ENCODE measurements around the gene FAM184A. TPM values are rescaled to one million over a fixed set of nuclear protein-coding genes. Genes with fewer than 3 reads are reported as not detected.

The FAM184A gene
- total and polyA plus RNA-seq, 2 of the 8 experiments (the other 6 are each of a cell fraction or from before 2014, with no cell fraction given): 6.3 to 11.3 TPM

DNA sequence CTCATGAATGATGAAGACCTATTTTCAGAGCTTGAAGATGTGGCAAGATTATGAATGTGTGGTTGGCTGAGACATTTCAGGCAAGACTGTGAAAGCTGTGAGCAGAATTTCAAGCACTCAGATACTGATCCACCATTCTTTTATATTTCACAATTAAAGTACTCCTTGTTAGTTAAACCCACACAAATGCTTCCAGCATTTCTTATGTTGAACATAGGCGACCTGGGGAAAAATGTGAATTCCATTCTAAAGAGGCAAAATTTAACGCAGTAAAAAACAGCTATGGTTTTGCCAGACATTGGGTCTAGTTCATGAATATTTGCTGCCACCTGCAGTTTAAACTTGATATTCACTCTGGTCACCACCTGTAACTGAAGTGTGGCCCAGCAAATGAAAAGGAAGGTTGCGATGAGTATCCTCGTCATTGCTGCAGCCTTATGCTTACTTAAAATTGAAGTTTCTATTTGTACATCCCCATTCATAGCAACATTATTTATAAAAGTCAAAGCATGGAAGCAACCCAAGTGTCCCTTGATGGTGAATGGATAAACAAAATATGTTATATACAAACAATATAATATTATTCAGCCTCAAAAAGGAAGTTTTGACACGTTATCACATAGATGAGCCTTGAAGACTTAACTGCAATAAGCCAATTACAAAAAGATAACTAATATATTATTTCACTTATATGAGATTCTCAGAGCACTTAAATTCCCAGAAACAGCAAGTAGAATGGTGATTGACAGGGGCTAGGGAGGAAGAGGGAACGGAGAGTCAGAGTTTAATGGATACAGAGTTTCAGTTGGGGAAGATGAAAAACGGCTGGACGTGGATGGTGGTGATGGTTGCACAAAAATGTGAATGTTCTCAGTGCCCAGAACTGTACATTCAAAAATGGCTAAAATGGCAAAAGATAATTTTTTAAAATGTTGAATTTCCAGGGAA is 32.4 kb upstream of the FAM184A start:
- Histone ChIP-seq H2BK15ac (ENCODE audit: low read length) (no peak overlapping the region), H3K23ac (ENCODE audit: insufficient read length) (no peak overlapping the region), H3K79me1 (ENCODE audit: low read depth, low read length) (no peaks in the 10 kb centered on the region), H3K56ac (replicated peaks; ENCODE audit: insufficient read length, low read depth, low read length) (no peak overlapping the region), H4K91ac (replicated peaks; ENCODE audit: insufficient read length, low read length) (no peak overlapping the region), H4K20me1 (replicated peaks in 1 of 2; ENCODE audit: control insufficient read depth in 1 of 2, insufficient read depth in 2 of 2, low read length in 2 of 2) (no peaks in the 10 kb centered on the region), H3K4me1 (replicated peaks in 1 of 4; ENCODE audit: control insufficient read depth in 3 of 4, insufficient read depth in 4 of 4, low read length in 3 of 4) (peaks cover 0 to 2% (median 0%) of the 10 kb centered on the region in 4 experiments; a peak in 3 of 7 replicates), H3K4me3 (ENCODE audit: extremely low read depth in 1 of 4, insufficient read depth in 2 of 4, low read depth in 3 of 4, low read length in 4 of 4) (no peak overlapping the region), H3K27me3 (replicated peaks in 1 of 4; ENCODE audit: control insufficient read depth in 3 of 4, extremely low read depth in 1 of 4, insufficient read depth in 3 of 4, low read length in 3 of 4) (peaks cover 0 to 1% (median 0%) of the 10 kb centered on the region in 4 experiments; a peak in 1 of 7 replicates), H3K9me3 (ENCODE audit: insufficient read depth in 2 of 2, low read depth in 1 of 2, low read length in 1 of 2) (peaks cover 0 to 4% of the 10 kb centered on the region in 2 experiments; a peak in 2 of 4 replicates), H3K23me2 (ENCODE audit: low read depth, low read length) (no peaks in the 10 kb centered on the region), H2BK12ac (ENCODE audit: low read depth, low read length) (no peak overlapping the region), H3K4ac (replicated peaks; ENCODE audit: insufficient read length, low read depth, low read length) (no peak overlapping the region), H3K36me3 (ENCODE audit: control insufficient read depth in 2 of 4, insufficient read depth in 4 of 4, low read length in 3 of 4) (no peaks in the 10 kb centered on the region), H3K4me2 (ENCODE audit: insufficient read depth in 1 of 2, low read depth in 2 of 2, low read length in 2 of 2) (no peak overlapping the region), H3K27ac (ENCODE audit: low read depth, low read length) (no peak overlapping the region), H2BK5ac (ENCODE audit: low read depth, low read length) (no peak overlapping the region), H3K18ac (ENCODE audit: extremely low read depth, low read length) (no peak overlapping the region), H3K79me2 (ENCODE audit: control insufficient read depth in 1 of 2, insufficient read depth in 2 of 2, low read length in 2 of 2) (no peaks in the 10 kb centered on the region), H2AFZ (ENCODE audit: low read length) (peak overlapping the region; percentile 43), H4K8ac (ENCODE audit: extremely low read depth, insufficient read depth, low read length) (no peak overlapping the region), H3K14ac (ENCODE audit: insufficient read length) (no peak overlapping the region), H2AK5ac (ENCODE audit: low read depth, low read length) (no peak overlapping the region), H2BK20ac (ENCODE audit: low read length) (no peak overlapping the region), H4K5ac (ENCODE audit: insufficient read length, low read depth, low read length) (no peak overlapping the region), H2BK120ac (replicated peaks; ENCODE audit: low read depth, low read length) (no peak overlapping the region), H3K9ac (replicated peaks in 1 of 4; ENCODE audit: extremely low read depth in 1 of 4, low read depth in 3 of 4, low read length in 3 of 4) (no peak overlapping the region)
- WGBS, 2 experiments (ENCODE audit: extremely low coverage in 1 of 2, insufficient coverage in 1 of 2, insufficient read length in 1 of 2, insufficient replicate concordance in 2 of 2, low coverage in 1 of 2, low lambda C conversion rate in 2 of 2, missing lambda C conversion rate in 1 of 2): 71% methylated on average over 8 of the region's 8 CpGs; no CpG with 5 or more reads in 1 of the 2 experiments
- FAIRE-seq: peak; percentile 95
- CTCF ChIA-PET (ENCODE audit: partially characterized antibody): interaction anchor here (0.6 to 10.9 kb wide), 44 partner anchors 8 to 1020 kb away, joined by 3 to 146 read pairs (median 4); partner anchors contain the start of gene FAM184A
- POLR2A ChIA-PET (ENCODE audit: partially characterized antibody): interaction anchor here (1.0 to 1.1 kb wide), 2 partner anchors 142 kb away, joined by 3 read pairs; no protein-coding TSS in a partner anchor
- no peak for DNase-seq (ENCODE audit: low read depth in 1 of 2, low spot score in 2 of 2)
- TF ChIP-seq POLR2A (IDR thresholded peaks at IDR 0.05; ENCODE audit: control extremely low read depth in 1 of 2, low read depth in 2 of 2, low read length in 2 of 2): no peak
- no peak for TF ChIP-seq SRF (IDR thresholded peaks at IDR 0.05; ENCODE audit: low read depth, low read length)
- no peak for TF ChIP-seq JUN (IDR thresholded peaks at IDR 0.05; ENCODE audit: low read depth, low read length)
- no peak for TF ChIP-seq CBX8 (IDR thresholded peaks at IDR 0.05; ENCODE audit: borderline replicate concordance, low read depth, low read length)
- no peak for TF ChIP-seq TAF7 (optimal IDR thresholded peaks at IDR 0.05; ENCODE audit: borderline replicate concordance, low read depth, low read length)
- no peak for TF ChIP-seq CHD1 (IDR thresholded peaks at IDR 0.05; ENCODE audit: low read depth, low read length)
- TF ChIP-seq CTCF (IDR thresholded peaks at IDR 0.05; ENCODE audit: control extremely low read depth in 1 of 3, insufficient read depth in 1 of 3, low read depth in 1 of 3, low read length in 3 of 3): peak in 2 of 3 experiments; percentile 61 to 66; a peak in 3 of 4 replicates
- TF ChIP-seq SP4 (IDR thresholded peaks at IDR 0.05; ENCODE audit: low read length): no peak
- TF ChIP-seq RAD21 (IDR thresholded peaks at IDR 0.05 in 1 of 2, conservative IDR thresholded peaks at IDR 0.05 in 1 of 2; ENCODE audit: low read depth in 2 of 2, low read length in 2 of 2): peak; percentile 86 to 92
